Vagina (tissue), 2 donors: ENCODE results near the gene H19. TPM values are rescaled to one million over a fixed set of nuclear protein-coding genes. Genes with fewer than 3 reads are reported as not detected.

ENCODE experiments used
- DNase-seq, 2 donors: peaks; one replicate each; pipeline ENCODE4 v3.0.0-alpha.2; 2017; ENCODE audit errors: extremely low spot score in 2 of 2
- H3K27ac ChIP-seq: fragments of 200-600 bp; sonication (generic); one replicate; pipeline ENCODE4 v1.5.1; 2019
- H3K27me3 ChIP-seq: fragments of 200-600 bp; sonication (generic); one replicate; pipeline ENCODE4 v1.5.1; 2019
- H3K36me3 ChIP-seq, 2 donors: fragments of 200-600 bp; sonication (generic); one replicate each; pipeline ENCODE4 v1.5.1; 2017 to 2019
- H3K4me1 ChIP-seq: fragments of 200-600 bp; sonication (generic); one replicate; pipeline ENCODE4 v1.5.1; 2019
- H3K4me3 ChIP-seq, 2 donors: fragments of 200-600 bp; sonication (generic); 1 replicate in 1 of 2; 2 replicates in 1 of 2; pipeline ENCODE4 v1.5.1; 2016 to 2019
- H3K9me3 ChIP-seq: fragments of 200-600 bp; sonication (generic); one replicate; pipeline ENCODE4 v1.5.1; 2019
- POLR2A ChIP-seq, 2 donors: fragments of 450-650 bp; IDR thresholded peaks; one replicate each; pipeline ENCODE4 v1.6.1; 2017; ENCODE audit warnings: antibody characterized with exemption in 2 of 2, mild to moderate bottlenecking in 2 of 2, moderate library complexity in 2 of 2
- POLR2AphosphoS5 ChIP-seq, 2 donors: sonication (generic); formaldehyde crosslinking; IDR thresholded peaks; one replicate each; pipeline ENCODE4 v1.9.0; 2017; ENCODE audit warnings: antibody characterized with exemption in 2 of 2, mild to moderate bottlenecking in 2 of 2, low read depth in 1 of 2; ENCODE audit not compliant: insufficient read depth in 1 of 2
- intact Hi-C: fragments of 100-400 bp; cut with DNase I; formaldehyde crosslinking; loops from one replicate; pipeline ENCODE4 v1.15.1; 2023
- total RNA-seq: library from RNA; depleted of rRNA; stranded (reverse); fragments of >200 nt; gene quantifications from one replicate; pipeline ENCODE4 v1.2.3, GENCODE V29; 2016
- TF ChIP-seq, protein P1 (sequence below), 3 experiments: fragments of 450-650 bp in 2 of 3; fragments of 200-600 bp in 1 of 3; sonication (generic) in 1 of 3; IDR thresholded peaks; one replicate each; pipeline ENCODE4 v1.5.1; 2017 to 2019; ENCODE audit warnings: antibody characterized with exemption in 3 of 3, mild to moderate bottlenecking in 2 of 3, moderate library complexity in 2 of 3

Gene H19
- total RNA-seq, 1 donor from 2014 or later = 252 TPM

DNA sequence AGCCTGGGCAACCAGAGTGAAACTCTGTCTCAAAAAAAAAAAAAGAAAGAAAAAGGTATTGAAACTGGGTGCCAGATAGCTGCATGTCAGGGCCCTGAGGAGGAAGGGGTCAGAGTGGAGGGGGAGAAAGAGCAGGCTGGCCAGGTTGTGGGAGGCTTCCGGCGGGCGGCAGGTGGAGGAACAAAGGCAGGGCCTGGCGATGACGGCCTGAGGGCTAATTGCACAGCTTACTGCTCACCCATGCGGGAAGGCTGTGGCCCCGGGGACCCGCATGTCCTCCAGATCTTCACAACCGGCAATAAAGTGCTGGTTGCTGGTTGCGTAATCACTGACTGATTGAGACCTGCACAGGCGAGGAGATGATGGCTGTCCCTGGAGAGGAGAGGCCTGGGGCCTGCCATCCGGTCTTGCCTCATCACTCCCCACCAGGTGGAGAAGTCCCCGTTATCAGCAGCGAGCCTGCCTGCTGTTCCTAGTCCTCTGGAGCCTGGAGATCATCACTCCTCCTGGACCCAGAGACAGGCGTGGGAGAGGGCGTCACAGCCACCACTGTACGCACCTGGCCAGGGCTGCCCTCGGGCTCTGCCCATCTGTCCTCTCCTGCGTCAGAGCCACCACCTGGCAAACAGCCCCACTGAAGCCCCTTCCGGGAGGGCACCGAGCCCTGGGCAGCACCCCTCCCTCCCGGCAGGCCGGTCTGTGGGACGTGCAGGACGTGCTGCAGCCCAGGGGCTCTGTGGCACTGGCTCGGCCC lies 18.7 kb downstream of the H19 start:
- H3K4me3 ChIP-seq = no peak overlapping the region
- intact Hi-C loops = no loop called here
- H3K36me3 ChIP-seq = no peaks in the 10 kb centered on the region
- H3K9me3 ChIP-seq = no peaks in the 10 kb centered on the region
- no peaks in the 10 kb centered on the region for H3K27me3 ChIP-seq
- DNase-seq = no peak
- TF ChIP-seq POLR2AphosphoS5 (IDR thresholded peaks at IDR 0.05; ENCODE audit: insufficient read depth in 1 of 2, low read depth in 1 of 2) (no peak), POLR2A (IDR thresholded peaks at IDR 0.05) (no peak)
- TF ChIP-seq, protein P1, sequence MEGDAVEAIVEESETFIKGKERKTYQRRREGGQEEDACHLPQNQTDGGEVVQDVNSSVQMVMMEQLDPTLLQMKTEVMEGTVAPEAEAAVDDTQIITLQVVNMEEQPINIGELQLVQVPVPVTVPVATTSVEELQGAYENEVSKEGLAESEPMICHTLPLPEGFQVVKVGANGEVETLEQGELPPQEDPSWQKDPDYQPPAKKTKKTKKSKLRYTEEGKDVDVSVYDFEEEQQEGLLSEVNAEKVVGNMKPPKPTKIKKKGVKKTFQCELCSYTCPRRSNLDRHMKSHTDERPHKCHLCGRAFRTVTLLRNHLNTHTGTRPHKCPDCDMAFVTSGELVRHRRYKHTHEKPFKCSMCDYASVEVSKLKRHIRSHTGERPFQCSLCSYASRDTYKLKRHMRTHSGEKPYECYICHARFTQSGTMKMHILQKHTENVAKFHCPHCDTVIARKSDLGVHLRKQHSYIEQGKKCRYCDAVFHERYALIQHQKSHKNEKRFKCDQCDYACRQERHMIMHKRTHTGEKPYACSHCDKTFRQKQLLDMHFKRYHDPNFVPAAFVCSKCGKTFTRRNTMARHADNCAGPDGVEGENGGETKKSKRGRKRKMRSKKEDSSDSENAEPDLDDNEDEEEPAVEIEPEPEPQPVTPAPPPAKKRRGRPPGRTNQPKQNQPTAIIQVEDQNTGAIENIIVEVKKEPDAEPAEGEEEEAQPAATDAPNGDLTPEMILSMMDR (IDR thresholded peaks at IDR 0.05) = no peak
- no peaks in the 10 kb centered on the region for H3K4me1 ChIP-seq
- no peak overlapping the region for H3K27ac ChIP-seq

DNA sequence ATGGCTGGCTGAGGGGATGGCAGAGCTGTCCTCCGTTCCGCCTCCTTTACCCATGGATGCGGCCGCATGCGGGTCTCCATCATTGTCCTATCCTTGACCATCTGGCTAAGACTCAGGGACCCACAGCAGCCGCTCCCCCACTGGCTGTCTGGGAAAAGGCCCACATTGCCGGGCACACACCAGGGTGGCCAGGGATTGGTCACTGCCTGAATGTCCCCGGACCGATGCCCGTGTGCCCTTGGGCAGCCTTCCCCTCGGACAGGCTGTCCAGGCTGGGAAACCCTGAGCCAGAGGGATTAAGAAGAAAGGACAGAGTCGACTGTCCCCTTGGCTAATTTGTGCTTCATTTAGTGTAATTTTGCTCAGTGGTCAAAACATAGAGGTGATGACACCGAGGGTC lies 22.5 kb downstream of the H19 start:
- Histone ChIP-seq H3K4me1 (no peaks in the 10 kb centered on the region), H3K4me3 (no peak overlapping the region), H3K27ac (no peak overlapping the region), H3K9me3 (no peaks in the 10 kb centered on the region), H3K36me3 (no peaks in the 10 kb centered on the region), H3K27me3 (no peaks in the 10 kb centered on the region)
- TF ChIP-seq, protein P1 (IDR thresholded peaks at IDR 0.05) = no peak
- TF ChIP-seq POLR2A (IDR thresholded peaks at IDR 0.05) (no peak), POLR2AphosphoS5 (IDR thresholded peaks at IDR 0.05; ENCODE audit: insufficient read depth in 1 of 2, low read depth in 1 of 2) (no peak)
- intact Hi-C loops = no loop called here
- no peak for DNase-seq

DNA sequence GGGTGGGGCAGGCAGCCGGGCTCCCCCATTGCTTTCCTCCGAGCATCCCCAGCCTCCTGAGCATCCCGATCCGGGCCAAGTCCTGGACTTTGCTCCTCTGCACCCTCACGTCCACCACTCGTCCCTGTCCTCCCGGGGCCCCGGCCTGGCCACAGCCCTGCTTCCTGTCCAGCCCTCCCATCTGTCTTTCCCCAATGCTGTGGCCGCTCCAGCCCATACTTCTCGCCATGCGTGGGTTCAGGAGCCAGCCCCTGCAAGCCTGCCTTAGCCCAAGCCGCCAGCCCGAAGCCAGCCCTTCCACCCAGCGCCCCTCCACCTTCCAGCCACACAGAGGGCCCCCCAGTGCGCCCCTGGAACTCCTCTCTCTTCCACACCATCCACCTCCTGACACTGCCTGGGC lies 26.7 kb downstream of the H19 start:
- TF ChIP-seq, protein P1 (IDR thresholded peaks at IDR 0.05) = no peak
- DNase-seq = no peak
- no peak overlapping the region for H3K4me3 ChIP-seq
- no peaks in the 10 kb centered on the region for H3K9me3 ChIP-seq
- no peaks in the 10 kb centered on the region for H3K4me1 ChIP-seq
- no peak overlapping the region for H3K27ac ChIP-seq
- intact Hi-C loops = no loop called here
- H3K27me3 ChIP-seq = no peaks in the 10 kb centered on the region
- no peaks in the 10 kb centered on the region for H3K36me3 ChIP-seq

DNA sequence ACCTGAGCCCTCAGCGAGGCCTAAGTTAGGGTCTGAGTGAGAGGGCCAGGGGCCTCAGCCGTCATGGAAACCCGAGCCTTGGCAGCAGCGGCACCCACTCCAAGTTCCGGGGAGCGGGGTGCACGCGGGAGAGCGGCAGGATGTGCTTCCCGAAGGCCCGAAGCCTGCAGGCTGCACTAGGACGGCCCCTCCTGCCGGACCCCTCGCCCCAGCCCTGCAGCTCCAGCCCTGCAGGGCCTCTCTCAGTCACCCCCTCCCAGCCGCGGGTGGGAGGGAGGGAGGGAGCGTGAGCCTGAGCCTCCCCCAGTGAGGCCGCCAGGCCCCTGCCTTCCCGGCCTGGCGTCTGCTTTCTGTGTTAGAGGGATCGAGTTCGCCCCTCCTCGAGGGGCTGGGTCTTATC lies 27.9 kb downstream of the H19 start:
- DNase-seq = no peak
- Histone ChIP-seq H3K4me3 (no peak overlapping the region), H3K9me3 (no peaks in the 10 kb centered on the region), H3K27me3 (no peaks in the 10 kb centered on the region), H3K36me3 (no peaks in the 10 kb centered on the region), H3K27ac (no peak overlapping the region), H3K4me1 (no peaks in the 10 kb centered on the region)
- intact Hi-C loops = no loop called here
- TF ChIP-seq POLR2A (IDR thresholded peaks at IDR 0.05) (no peak), POLR2AphosphoS5 (IDR thresholded peaks at IDR 0.05; ENCODE audit: insufficient read depth in 1 of 2, low read depth in 1 of 2) (no peak)
- TF ChIP-seq, protein P1 (IDR thresholded peaks at IDR 0.05) = no peak

DNA sequence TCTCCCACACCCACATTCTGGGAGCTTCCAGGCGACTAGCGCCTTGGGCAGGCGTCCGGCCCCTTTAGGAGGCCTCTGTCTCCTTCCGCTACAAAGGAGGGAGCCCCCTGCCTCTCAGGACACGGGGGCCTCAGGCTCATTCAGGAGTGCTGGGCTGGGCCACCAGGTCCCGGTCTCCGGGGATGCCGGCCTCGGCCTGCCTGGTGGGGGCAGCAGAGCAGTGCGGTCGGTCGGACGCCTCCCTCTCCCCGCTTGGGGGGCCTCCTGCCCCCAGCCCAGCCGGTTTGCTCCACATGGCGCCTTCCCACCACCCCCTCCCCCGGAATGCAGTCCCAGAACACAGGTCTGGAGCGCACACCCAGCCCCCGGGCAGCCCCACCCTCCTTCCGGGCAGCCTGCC lies 28.6 kb downstream of the H19 start:
- DNase-seq = no peak
- Histone ChIP-seq H3K36me3 (no peaks in the 10 kb centered on the region), H3K27ac (no peak overlapping the region), H3K4me1 (no peaks in the 10 kb centered on the region), H3K27me3 (no peaks in the 10 kb centered on the region), H3K9me3 (no peaks in the 10 kb centered on the region), H3K4me3 (no peak overlapping the region)
- intact Hi-C loops = no loop called here
- no peak for TF ChIP-seq POLR2A (IDR thresholded peaks at IDR 0.05)
- TF ChIP-seq, protein P1 (IDR thresholded peaks at IDR 0.05) = no peak
- no peak for TF ChIP-seq POLR2AphosphoS5 (IDR thresholded peaks at IDR 0.05; ENCODE audit: insufficient read depth in 1 of 2, low read depth in 1 of 2)
